WTC11 (cell line): Measurements from ENCODE around the gene EMX2. TPM values are rescaled to one million over a fixed set of nuclear protein-coding genes. Genes with fewer than 3 reads are reported as not detected.

Experiments
- ATAC-seq: fragments of 200-7000 bp; cut with Tn5 transposase; 2 replicates; pipeline ENCODE4 v1.10.0; 2021; ENCODE audit warnings: mild to moderate bottlenecking, moderate library complexity
- CTCF ChIA-PET: fragments of 300-600 bp; sonication (Branson Sonifier 250); formaldehyde crosslinking; loops from one replicate; lab custom pipeline; 2021; ENCODE audit warnings: antibody characterized with exemption; lab: Charles Lee
- POLR2A ChIA-PET: fragments of 350-600 bp; sonication (Branson Sonifier 250); formaldehyde crosslinking; loops from one replicate; lab custom pipeline; 2021; ENCODE audit warnings: antibody characterized with exemption; lab: Charles Lee
- DNase-seq: peaks from one replicate; pipeline ENCODE4 v3.0.0; 2021; ENCODE audit warnings: low spot score
- H3K27ac Mint-ChIP-seq: 2 replicates; pipeline ENCODE4 v1.8.0; 2021; ENCODE audit warnings: mixed read lengths
- H3K27me3 Mint-ChIP-seq: 2 replicates; pipeline ENCODE4 v1.8.0; 2021; ENCODE audit warnings: low read depth, mild to moderate bottlenecking, moderate library complexity, mixed read lengths
- H3K36me3 Mint-ChIP-seq: 2 replicates; pipeline ENCODE4 v1.8.0; 2021; ENCODE audit warnings: mixed read lengths
- H3K4me1 Mint-ChIP-seq: 2 replicates; pipeline ENCODE4 v1.8.0; 2022; ENCODE audit warnings: mixed read lengths
- H3K4me3 Mint-ChIP-seq: 2 replicates; pipeline ENCODE4 v1.8.0; 2021; ENCODE audit warnings: mild to moderate bottlenecking, moderate library complexity, mixed read lengths
- H3K9me3 Mint-ChIP-seq: 2 replicates; pipeline ENCODE4 v1.8.0; 2021; ENCODE audit warnings: mixed read lengths
- ELF4 ChIP-seq: sonication (generic); formaldehyde crosslinking; IDR thresholded peaks from 2 replicates; pipeline ENCODE4 v1.8.1; 2022; ENCODE audit warnings: low read depth, mild to moderate bottlenecking, moderate library complexity, missing genetic modification reagents
- FOXP1 ChIP-seq: sonication (generic); formaldehyde crosslinking; IDR thresholded peaks from 2 replicates; pipeline ENCODE4 v1.8.0; 2022; ENCODE audit warnings: missing genetic modification reagents, mild to moderate bottlenecking, moderate library complexity, borderline replicate concordance
- HMGXB4 ChIP-seq: sonication (generic); formaldehyde crosslinking; IDR thresholded peaks from 2 replicates; pipeline ENCODE4 v1.8.1; 2023; ENCODE audit warnings: mild to moderate bottlenecking, moderate library complexity, missing genetic modification reagents
- IRF2 ChIP-seq: sonication (generic); formaldehyde crosslinking; IDR thresholded peaks from 2 replicates; pipeline ENCODE4 v1.8.0; 2022; ENCODE audit warnings: low read depth, missing genetic modification reagents, borderline replicate concordance
- NFATC4 ChIP-seq: fragments of 250-450 bp; sonication (Bioruptor Pico); IDR thresholded peaks from 2 replicates; pipeline ENCODE4 v1.9.0; 2021; ENCODE audit warnings: mild to moderate bottlenecking
- NR3C1 ChIP-seq: sonication (generic); formaldehyde crosslinking; conservative IDR thresholded peaks from 2 replicates; pipeline ENCODE4 v1.8.1; 2023; ENCODE audit warnings: low read depth, mild to moderate bottlenecking, missing genetic modification reagents
- STAT6 ChIP-seq: sonication (generic); formaldehyde crosslinking; conservative IDR thresholded peaks from 2 replicates; pipeline ENCODE4 v1.8.1; 2023; ENCODE audit warnings: mild to moderate bottlenecking, low read depth, missing genetic modification reagents, moderate library complexity
- TCF7 ChIP-seq: sonication (generic); formaldehyde crosslinking; IDR thresholded peaks from 2 replicates; pipeline ENCODE4 v1.8.0; 2022; ENCODE audit warnings: mild to moderate bottlenecking, low read depth, missing genetic modification reagents, moderate library complexity
- TEAD4 ChIP-seq: sonication (generic); formaldehyde crosslinking; IDR thresholded peaks from 2 replicates; pipeline ENCODE4 v1.8.0; 2022; ENCODE audit warnings: mild to moderate bottlenecking, missing genetic modification reagents
- ZNF121 ChIP-seq: sonication (generic); formaldehyde crosslinking; IDR thresholded peaks from 2 replicates; pipeline ENCODE4 v1.8.0; 2023; ENCODE audit warnings: missing genetic modification reagents
- ZNF138 ChIP-seq: sonication (generic); formaldehyde crosslinking; conservative IDR thresholded peaks from 2 replicates; pipeline ENCODE4 v1.8.1; 2022; ENCODE audit warnings: mild to moderate bottlenecking, moderate library complexity, missing genetic modification reagents
- ZNF263 ChIP-seq: sonication (generic); formaldehyde crosslinking; IDR thresholded peaks from 2 replicates; pipeline ENCODE4 v1.8.1; 2022; ENCODE audit warnings: low read depth, mild to moderate bottlenecking, moderate library complexity, missing genetic modification reagents
- ZNF317 ChIP-seq: sonication (generic); formaldehyde crosslinking; IDR thresholded peaks from 2 replicates; pipeline ENCODE4 v1.8.1; 2023; ENCODE audit warnings: low read depth, mild to moderate bottlenecking, moderate library complexity, missing genetic modification reagents, borderline replicate concordance
- ZNF416 ChIP-seq: fragments of 250-450 bp; sonication (Bioruptor Pico); IDR thresholded peaks from 2 replicates; pipeline ENCODE4 v1.9.0; 2021; ENCODE audit warnings: mild to moderate bottlenecking, inconsistent platforms
- ZNF423 ChIP-seq: fragments of 250-450 bp; sonication (Bioruptor Pico); IDR thresholded peaks from 2 replicates; pipeline ENCODE4 v2.1.2; 2022; ENCODE audit warnings: mild to moderate bottlenecking, moderate library complexity
- ZNF532 ChIP-seq: fragments of 250-450 bp; sonication (Bioruptor Pico); IDR thresholded peaks from 2 replicates; pipeline ENCODE4 v1.9.0; 2021; ENCODE audit warnings: mild to moderate bottlenecking, borderline replicate concordance
- ZNF671 ChIP-seq: fragments of 250-450 bp; sonication (Bioruptor Pico); IDR thresholded peaks from 2 replicates; pipeline ENCODE4 v1.8.0; 2021; ENCODE audit warnings: mild to moderate bottlenecking
- total RNA-seq: library from RNA; stranded (reverse); gene quantifications from 3 replicates; pipeline ENCODE4 v1.2.3, GENCODE V29; 2021
- TF ChIP-seq, protein P1 (sequence below): sonication (generic); formaldehyde crosslinking; IDR thresholded peaks from 2 replicates; pipeline ENCODE4 v1.8.1; 2022; ENCODE audit warnings: mild to moderate bottlenecking, moderate library complexity, missing genetic modification reagents
- TF ChIP-seq, protein P2 (sequence below): fragments of 250-450 bp; sonication (Bioruptor Pico); IDR thresholded peaks from 2 replicates; pipeline ENCODE4 v1.8.0; 2021; ENCODE audit warnings: mild to moderate bottlenecking
- TF ChIP-seq, protein P3 (sequence below): sonication (generic); formaldehyde crosslinking; IDR thresholded peaks from 2 replicates; pipeline ENCODE4 v1.8.1; 2023; ENCODE audit warnings: mild to moderate bottlenecking, missing genetic modification reagents, moderate library complexity

EMX2 gene
- total RNA-seq, 1 experiment from 2014 or later, result not detected

DNA sequence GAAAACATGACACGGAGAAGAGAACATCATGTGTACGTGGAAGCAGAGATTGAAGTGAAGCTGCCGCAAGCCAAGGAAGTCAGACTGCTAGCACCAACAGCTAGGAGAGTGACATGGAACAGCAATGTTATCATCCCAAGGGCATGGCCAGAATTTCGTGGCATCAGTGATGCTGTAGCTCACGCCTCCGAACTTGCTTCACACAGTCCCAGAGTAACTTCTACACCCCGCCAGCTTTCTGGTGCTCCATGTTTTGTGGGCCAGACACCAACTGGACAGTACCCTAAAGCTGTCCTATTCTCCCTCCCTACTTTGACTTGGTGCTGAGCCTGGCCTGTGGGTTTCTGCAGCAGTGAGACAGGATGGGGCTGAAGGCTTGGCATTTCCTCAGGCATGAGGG, 33.0 kb upstream of the EMX2 start:
- H3K4me1 Mint-ChIP-seq, result no peaks in the 10 kb centered on the region
- ChIA-PET CTCF (no interaction called here), POLR2A (no interaction called here)
- DNase-seq (no peak), ATAC-seq (no peak)
- no peak overlapping the region for H3K27ac Mint-ChIP-seq
- H3K4me3 Mint-ChIP-seq, result no peak overlapping the region
- H3K9me3 Mint-ChIP-seq, result no peaks in the 10 kb centered on the region
- H3K36me3 Mint-ChIP-seq, result no peaks in the 10 kb centered on the region
- no peaks in the 10 kb centered on the region; the same call in 1 of the 2 replicates for H3K27me3 Mint-ChIP-seq
- TF ChIP-seq TCF7 (CRISPR knock-in tag) (no peak), ZNF317 (CRISPR knock-in tag) (no peak), ZNF532 (CRISPR knock-in tag) (no peak), TEAD4 (CRISPR knock-in tag) (no peak), HMGXB4 (CRISPR knock-in tag) (no peak), ZNF671 (CRISPR knock-in tag) (no peak), ZNF121 (CRISPR knock-in tag) (no peak), ZNF423 (CRISPR knock-in tag) (no peak), STAT6 (CRISPR knock-in tag) (no peak)
- TF ChIP-seq, protein P1, sequence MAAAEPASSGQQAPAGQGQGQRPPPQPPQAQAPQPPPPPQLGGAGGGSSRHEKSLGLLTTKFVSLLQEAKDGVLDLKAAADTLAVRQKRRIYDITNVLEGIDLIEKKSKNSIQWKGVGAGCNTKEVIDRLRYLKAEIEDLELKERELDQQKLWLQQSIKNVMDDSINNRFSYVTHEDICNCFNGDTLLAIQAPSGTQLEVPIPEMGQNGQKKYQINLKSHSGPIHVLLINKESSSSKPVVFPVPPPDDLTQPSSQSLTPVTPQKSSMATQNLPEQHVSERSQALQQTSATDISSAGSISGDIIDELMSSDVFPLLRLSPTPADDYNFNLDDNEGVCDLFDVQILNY (CRISPR knock-in tag), result no peak

DNA sequence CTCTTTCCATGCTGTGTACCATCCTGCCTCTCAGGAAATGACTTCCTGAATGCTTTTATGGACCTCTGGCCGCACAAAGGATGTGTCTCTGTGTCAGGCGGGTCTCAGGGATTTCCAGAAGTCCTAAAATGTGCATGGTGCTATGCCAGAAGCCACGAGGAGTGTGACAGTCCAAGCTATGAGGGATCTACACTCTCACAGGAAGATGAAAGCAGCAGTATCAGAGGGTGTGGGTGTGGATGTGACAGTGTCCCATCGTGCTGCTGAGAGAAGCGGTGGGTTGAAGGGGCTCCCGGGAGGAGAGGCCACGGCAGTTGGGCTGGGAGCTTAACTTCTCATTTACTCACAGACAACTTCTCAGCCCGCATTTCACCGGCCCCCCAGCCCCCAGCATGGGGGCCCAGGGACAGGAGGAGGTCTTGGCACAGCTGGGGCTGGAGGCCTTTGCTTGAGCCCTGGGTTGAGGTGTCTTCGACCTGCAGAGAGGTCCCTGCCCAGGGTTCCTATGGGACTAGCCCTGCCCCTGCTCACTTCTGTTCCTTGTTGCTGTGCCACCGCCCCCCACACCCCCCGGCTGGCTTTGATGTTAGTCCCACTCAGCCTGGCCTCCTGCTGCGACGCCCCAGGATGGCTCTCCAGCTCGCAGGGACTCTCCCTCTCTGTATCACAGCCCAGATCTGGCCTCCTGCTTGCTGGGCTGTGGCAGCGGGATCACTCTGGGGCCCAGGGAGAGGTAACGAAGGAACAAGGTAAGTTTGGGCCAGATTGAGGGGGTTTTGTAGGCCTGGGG, 30.8 kb upstream of the EMX2 start:
- no peaks in the 10 kb centered on the region for H3K4me1 Mint-ChIP-seq
- DNase-seq (no peak), ATAC-seq (no peak)
- H3K27ac Mint-ChIP-seq, result no peak overlapping the region
- H3K27me3 Mint-ChIP-seq, result no peaks in the 10 kb centered on the region; the same call in 1 of the 2 replicates
- H3K9me3 Mint-ChIP-seq, result no peaks in the 10 kb centered on the region
- H3K4me3 Mint-ChIP-seq, result no peak overlapping the region
- H3K36me3 Mint-ChIP-seq, result no peaks in the 10 kb centered on the region
- CTCF ChIA-PET, result interaction anchor here (1.2 kb wide), 1 partner anchor 15 kb away, joined by 3 read pairs; no protein-coding TSS in a partner anchor
- POLR2A ChIA-PET, result no interaction called here
- TF ChIP-seq, protein P1 (CRISPR knock-in tag), result no peak
- TF ChIP-seq NFATC4 (CRISPR knock-in tag) (no peak), ZNF263 (CRISPR knock-in tag) (no peak), ELF4 (CRISPR knock-in tag) (no peak), IRF2 (CRISPR knock-in tag) (no peak), ZNF416 (CRISPR knock-in tag) (no peak), NR3C1 (no peak), ZNF138 (no peak), FOXP1 (CRISPR knock-in tag) (no peak)
- TF ChIP-seq, protein P2, sequence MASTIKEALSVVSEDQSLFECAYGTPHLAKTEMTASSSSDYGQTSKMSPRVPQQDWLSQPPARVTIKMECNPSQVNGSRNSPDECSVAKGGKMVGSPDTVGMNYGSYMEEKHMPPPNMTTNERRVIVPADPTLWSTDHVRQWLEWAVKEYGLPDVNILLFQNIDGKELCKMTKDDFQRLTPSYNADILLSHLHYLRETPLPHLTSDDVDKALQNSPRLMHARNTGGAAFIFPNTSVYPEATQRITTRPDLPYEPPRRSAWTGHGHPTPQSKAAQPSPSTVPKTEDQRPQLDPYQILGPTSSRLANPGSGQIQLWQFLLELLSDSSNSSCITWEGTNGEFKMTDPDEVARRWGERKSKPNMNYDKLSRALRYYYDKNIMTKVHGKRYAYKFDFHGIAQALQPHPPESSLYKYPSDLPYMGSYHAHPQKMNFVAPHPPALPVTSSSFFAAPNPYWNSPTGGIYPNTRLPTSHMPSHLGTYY (CRISPR knock-in tag), result no peak
- TF ChIP-seq, protein P3, sequence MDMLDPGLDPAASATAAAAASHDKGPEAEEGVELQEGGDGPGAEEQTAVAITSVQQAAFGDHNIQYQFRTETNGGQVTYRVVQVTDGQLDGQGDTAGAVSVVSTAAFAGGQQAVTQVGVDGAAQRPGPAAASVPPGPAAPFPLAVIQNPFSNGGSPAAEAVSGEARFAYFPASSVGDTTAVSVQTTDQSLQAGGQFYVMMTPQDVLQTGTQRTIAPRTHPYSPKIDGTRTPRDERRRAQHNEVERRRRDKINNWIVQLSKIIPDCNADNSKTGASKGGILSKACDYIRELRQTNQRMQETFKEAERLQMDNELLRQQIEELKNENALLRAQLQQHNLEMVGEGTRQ (CRISPR knock-in tag), result no peak
